Right lobe of liver (tissue), 4 donors: ENCODE measurements around the gene CAB39L.

Source experiments
- CTCF ChIP-seq, 4 donors: fragments of 200-600 bp in 3 of 4; fragments of 450-650 bp in 1 of 4; IDR thresholded peaks; one replicate each; pipeline versions ENCODE4 v1.5.1 to v1.8.0; 2016 to 2022; ENCODE audit warnings: antibody characterized with exemption in 4 of 4, mild to moderate bottlenecking in 2 of 4
- POLR2A ChIP-seq: fragments of 450-650 bp; IDR thresholded peaks from one replicate; pipeline ENCODE4 v1.6.1; 2017; ENCODE audit warnings: antibody characterized with exemption, mild to moderate bottlenecking
- donor health status: DM: no; HTN: no; CAD: no.
- donor health status: DM: no; HTN: no; CAD: no.
- donor health status: DM: no; HTN: yes; CAD: no.

DNA sequence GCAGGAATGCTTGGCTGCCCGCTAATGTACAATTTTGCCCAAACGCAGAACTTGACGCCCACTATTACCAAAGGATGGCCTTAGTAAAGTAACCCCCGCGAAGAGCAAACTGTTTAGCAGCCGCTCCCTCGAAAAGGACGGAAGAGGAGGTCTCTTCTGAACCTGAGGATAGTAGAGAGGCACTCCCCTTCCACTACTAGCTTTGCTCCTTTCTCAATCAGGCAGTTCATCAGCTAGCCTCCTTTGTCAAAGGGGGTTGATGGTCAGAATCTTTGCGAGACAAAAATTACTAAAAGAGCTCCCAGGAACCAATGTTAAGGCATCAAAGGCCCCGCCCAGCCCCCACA is 534 bp downstream of the CAB39L start:
- TF ChIP-seq POLR2A = no peak
- TF ChIP-seq CTCF (IDR thresholded peaks at IDR 0.05) = no peak
